HG02943 (cell line): ENCODE results near the gene DAB1.

Source experiments
- ATAC-seq: cut with Tn5 transposase; IDR thresholded peaks from one replicate; pipeline ENCODE4 v1.9.1; 2021; ENCODE audit warnings: mild to moderate bottlenecking, low read depth, moderate library complexity; ENCODE audit not compliant: unreplicated experiment

DAB1 gene

DNA sequence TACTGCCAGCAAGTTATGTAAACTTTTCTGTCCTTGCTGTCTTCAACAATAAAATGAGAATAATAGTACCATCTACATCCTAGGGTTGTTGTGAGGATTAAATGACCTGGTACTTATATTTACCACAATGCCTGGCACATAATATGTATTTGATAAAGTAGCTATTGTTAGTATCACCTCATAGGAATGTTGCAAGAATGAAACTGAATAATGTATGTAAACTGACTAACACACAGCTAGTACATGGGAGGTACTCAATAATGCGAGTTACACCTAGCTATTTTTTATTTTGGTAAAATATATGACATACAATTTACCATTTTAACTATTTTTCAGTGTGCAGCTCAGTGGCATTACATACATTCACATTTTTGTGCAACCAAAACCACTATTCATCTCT lies 289.1 kb downstream of the DAB1 start:
- no peak for ATAC-seq

GRCh38 chr1:57133686-57134085 lies 290.2 kb downstream of the DAB1 start:
- ATAC-seq = no peak

DNA sequence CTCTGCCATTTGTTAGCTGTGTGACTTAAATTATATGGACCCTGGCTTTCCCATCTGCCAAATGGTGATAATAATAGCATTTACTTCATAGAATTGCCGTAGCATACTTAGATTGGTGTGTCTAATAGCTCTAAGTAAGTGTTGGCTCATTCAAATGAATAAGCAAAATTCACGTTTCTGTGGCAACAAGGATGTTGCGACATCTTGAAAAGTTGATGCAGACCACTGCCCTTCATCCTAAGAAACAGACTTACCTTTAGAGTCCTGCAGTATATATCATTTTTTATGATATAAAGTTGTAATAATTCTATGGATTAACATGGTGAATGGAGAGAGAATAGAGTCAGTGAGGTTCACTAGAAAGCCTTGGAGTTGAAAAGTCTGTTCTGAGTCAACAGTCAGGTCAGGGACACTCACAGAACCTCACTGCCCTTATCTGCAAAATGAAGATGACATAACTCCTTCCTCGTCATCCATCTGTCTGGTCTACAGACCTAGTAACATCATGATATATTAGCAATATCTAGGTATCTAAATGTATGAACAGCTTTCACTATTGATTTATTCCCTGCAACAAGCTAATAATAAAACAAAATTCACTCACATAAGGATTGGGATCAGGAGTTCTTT lies 290.8 kb downstream of the DAB1 start:
- ATAC-seq = no peak

DNA sequence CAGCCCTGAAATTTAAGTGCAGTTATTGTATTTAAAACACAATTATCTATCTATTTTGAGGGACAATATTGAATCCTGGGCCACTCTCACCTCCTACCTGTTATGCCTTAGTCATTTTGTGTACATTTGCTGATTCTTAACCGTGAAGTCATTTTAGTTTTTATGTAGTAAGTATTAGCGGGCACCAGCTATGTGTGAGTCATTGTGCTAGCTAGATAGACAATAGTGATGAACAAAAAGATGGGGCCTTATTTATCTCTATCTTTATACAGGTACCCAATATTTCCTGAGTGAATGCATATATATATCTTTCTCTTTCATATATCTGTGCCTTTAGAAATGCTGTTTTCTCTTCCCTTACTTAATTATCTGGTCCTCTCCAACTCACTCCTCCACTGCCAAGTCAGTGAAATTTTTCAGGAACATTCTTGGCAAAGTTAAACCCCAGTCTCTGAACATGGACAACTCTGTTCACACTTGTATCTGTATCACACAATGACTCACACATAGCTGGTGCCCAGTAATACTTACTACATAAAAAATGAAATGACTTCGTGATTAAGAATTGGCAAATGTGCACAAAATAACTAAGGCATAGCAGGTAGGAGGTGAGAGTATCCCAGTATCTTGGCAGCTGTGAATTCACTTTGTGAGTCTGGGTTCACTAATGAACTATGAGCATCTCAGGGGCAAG lies 292.0 kb downstream of the DAB1 start:
- ATAC-seq = no peak

- ATAC-seq = no peak
Observed at GRCh38 chr1:57131257-57131656, 292.6 kb downstream of the DAB1 start.

DNA sequence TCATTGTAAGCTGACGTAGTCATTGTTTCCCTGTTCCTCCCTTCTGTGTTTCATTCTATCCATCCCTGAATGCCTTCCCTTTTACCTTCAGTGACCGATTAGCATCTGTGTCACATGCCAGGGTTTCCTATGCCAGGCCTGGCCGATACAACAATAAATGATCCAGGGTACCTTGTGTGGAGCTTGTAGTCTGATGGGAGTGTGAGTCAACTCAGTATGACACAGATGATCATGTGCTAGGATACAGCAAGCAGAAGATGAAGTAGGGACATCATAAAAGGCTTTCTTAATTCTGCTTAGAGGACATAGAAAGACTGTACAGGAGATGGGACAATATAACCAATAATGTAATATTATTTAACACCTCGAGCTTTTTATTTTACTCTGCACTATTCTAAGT lies 294.0 kb downstream of the DAB1 start:
- no peak for ATAC-seq

DNA sequence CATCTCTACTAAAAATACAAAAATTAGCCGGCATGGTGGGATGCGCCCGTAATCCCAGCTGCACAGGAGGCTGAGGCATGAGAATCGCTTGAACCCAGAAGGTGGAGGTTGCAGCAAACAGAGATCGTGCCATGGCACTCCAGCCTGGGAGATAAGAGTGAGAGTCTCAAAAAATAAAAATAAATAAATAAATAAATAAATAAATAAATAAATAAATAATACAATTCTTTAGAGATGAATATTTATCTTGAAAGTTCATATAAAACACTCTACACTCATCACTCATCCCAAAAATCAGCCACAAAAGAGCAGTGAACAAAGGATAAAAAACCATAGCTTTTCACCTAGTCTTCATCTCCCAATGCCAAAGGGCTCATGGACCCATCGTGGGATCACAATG lies 295.9 kb downstream of the DAB1 start:
- no peak for ATAC-seq

DNA sequence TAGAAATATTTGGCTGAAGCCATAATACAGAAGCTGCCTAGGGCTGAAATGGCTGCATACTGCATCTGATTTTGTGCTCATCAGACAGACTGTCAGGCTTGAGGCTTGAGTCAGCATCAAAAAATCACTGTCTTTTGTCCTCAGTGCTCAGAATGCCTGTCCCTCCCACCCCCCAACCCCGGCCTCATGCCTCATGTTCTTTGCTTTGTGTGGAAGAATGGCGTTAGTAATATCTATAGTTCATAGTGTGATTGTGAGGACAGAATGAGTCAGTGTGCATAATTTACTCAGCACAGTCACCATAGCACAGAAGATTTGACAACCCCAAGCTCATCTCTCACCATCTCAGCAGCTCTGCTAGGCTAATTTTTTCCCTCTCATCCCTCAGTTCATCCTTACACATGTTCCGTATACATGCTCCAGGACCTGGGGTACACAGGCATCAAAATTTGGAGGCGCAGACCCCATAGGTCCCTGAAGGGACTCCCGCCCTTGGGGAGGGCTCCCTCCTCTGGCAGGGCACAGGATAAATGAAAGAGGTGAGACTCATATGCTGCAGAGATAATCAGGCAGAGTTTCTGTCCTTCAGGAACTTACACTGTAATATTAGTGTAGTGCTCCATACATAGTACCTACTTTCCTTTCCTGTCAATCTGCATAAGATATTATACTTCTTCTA lies 299.0 kb downstream of the DAB1 start:
- ATAC-seq = no peak

DNA sequence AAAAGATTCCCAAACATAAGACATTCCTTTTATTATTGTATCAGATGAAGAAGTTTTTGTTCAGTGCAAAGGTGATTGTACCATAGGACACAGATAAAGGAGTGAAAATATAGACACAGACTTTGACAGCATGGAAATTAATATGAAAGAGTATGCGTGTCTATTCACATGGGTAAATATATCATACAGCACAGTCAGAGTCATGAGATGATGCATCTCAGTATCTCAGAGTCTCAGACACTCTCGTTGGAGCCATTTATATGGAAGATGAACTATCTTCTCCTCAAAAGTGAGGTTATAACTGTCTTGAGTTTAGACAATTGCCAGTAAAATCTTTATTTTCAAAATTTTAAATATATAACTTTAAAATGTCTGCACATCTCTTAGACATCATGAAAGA lies 299.7 kb downstream of the DAB1 start:
- no peak for ATAC-seq

- no peak for ATAC-seq
Observed at GRCh38 chr1:57122031-57122430, 301.8 kb downstream of the DAB1 start.

- no peak for ATAC-seq
Observed at GRCh38 chr1:57118948-57119603, 304.8 kb downstream of the DAB1 start.

DNA sequence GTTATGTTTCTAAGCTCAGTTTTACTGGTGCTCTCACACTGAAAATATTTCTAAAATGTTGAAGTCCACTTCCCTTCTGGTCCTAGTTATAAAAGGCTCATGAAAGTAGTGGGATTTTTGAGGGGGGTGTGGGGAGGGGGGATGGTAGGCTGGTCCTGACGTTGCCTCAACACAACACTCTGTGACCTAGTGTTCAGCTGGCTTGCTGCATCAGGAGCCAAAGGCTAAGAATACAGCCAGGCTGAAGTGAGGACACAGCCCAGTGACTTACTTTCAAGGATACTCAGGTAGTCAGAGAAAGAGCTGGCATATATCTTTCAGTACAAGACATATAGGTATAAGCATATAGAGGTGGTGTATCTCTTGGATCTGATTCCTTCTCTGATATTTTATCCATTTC lies 306.1 kb downstream of the DAB1 start:
- ATAC-seq = no peak

DNA sequence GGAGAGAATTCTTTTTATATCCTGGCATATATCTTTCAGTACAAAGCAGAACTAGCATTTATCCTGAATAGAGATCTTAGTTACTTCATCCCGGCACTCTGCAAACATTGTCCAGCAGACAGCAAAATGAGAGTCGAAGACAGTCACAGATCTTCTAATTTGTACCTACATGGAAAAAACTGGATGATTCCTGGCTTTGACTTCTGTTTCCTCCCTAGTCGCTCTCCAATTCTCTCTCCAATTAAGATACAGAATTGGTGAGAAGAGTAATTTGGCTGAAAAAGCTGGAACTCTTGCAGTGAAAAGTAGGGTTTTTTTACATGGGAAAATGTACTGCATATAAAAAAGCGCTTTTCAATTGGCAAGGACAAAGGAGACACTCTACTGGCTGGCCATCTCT lies 307.0 kb downstream of the DAB1 start:
- no peak for ATAC-seq

DNA sequence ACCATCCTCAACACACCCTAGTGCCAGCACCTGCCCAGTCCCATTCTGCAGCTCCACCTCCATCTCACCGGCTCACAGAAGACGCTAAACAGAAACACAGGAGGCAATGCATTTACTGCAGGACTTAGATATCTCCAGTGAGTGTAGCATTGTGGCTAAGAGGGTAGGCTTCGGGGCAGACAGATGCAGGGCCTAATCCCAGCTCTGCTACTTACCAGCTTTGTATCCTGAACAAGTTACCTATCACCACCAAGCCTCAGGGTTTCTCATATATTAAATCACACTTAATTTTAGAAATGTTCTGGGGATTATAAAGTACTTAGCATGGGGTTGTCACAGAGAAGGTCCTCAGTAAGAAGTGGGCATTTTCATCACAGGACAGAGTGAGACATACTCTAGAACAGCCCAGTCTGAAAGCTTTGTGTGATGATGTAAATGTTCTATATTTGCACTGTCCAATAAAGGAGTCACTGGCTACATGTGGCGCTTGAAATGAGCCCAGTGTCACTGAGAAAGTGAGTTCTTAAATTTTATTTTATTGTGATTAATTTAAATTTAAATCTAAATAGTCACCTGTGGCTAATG lies 308.7 kb downstream of the DAB1 start:
- ATAC-seq = no peak

GRCh38 chr1:57112148-57112547 lies 311.7 kb downstream of the DAB1 start:
- ATAC-seq = no peak

DNA sequence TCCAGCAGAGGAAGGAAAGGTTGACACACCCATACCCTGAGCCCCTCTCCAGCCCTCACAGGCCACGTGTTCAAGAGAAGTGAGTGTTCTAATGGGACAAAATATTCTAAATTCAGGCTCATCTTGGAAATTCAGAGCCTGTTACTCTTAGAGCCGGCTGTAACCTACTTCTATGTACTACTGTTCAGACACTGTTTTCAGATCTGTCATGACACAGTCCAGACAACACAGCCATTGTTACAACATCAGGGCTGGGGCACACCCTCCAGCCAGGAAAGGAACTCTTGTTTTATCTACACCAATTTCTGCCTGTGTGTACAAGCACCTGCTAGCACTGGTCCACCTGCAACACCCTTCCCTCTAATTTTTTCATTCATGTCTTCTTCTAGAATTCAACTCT lies 312.7 kb downstream of the DAB1 start:
- ATAC-seq = no peak

- ATAC-seq = no peak
Observed at GRCh38 chr1:57109883-57110282, 314.0 kb downstream of the DAB1 start.

DNA sequence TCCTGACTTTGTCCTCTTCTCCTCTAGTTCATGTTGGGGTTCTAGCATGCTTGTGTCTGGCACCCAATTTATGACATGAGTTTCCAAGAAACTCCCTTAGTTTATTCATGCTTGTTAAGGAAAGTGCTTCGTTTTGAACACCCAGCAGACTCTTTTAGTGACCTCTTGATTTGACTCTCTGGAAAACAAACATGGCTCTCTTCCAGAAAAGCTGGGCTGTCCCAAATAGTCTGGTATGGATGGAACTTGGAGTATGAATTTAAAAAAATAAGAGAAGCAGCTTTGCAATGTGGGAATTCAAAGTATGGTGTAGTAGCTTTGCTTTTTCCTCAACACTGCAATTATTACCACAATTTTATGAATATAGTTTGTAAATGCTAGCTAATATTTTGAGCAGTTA lies 314.6 kb downstream of the DAB1 start:
- no peak for ATAC-seq

- no peak for ATAC-seq
Observed at GRCh38 chr1:57106296-57106695, 317.6 kb downstream of the DAB1 start.

- ATAC-seq = no peak
Observed at GRCh38 chr1:57102561-57103326, 321.1 kb downstream of the DAB1 start.
